ENCODE data around the gene TEX261.

- TF ChIP-seq TARDBP (IDR thresholded peaks at IDR 0.05) (no peak), ZNF384 (IDR thresholded peaks at IDR 0.05) (no peak), FOXM1 (IDR thresholded peaks at IDR 0.05; ENCODE audit: borderline replicate concordance) (no peak)
These were observed 16.1 kb downstream of the TEX261 start, which contains the start of gene ANKRD53 for GRCh38 chr2:70978341-70979179.
